ENCODE measurements around the gene PRSS35.
"Not testable (repeated sequence)": the region's sequence is repeated elsewhere in the genome, so short reads cannot be mapped to it uniquely, and the experiment has no call there.

The PRSS35 gene

GRCh38 chr6:83511901-83512681 lies at the start of gene PRSS35:
Gene PRSS35 (plus strand): TSS chr6:83512534. CDS start chr6:83523442, 10,908 bp downstream.
- DNase-seq (ENCODE audit: low spot score): peak; percentile 80

- no peak for DNase-seq (ENCODE audit: low spot score)
Measured at GRCh38 chr6:83463886-83464285, 48.4 kb upstream of the PRSS35 start.

- no peak for DNase-seq (ENCODE audit: low spot score)
Measured at GRCh38 chr6:83464381-83465140, 47.8 kb upstream of the PRSS35 start.

- no peak for DNase-seq (ENCODE audit: low spot score)
Measured at GRCh38 chr6:83466328-83466727, 46.0 kb upstream of the PRSS35 start.

DNA sequence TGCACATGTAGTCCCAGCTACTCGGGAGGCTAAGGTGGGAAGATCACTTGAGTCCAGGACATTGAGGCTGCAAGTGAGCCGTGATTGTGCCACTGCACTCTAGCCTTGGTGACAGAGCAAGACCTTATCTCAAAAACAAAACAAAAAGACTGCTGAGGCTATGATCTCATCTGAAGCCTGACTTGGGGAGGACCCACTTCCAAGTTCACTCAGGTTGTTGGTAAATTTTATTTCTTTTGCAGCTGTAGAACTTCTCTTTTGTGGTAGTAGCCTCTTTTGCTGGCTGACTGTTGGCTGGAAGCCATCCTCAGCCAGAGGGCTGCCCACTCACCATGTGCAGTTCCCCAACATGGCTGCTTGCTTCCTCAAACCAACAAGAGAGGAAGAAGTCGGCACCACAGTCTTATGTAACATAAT lies 44.7 kb upstream of the PRSS35 start:
- no peak for DNase-seq (ENCODE audit: low spot score)

- DNase-seq (ENCODE audit: low spot score): no peak
Measured at GRCh38 chr6:83470001-83470400, 42.3 kb upstream of the PRSS35 start.

DNA sequence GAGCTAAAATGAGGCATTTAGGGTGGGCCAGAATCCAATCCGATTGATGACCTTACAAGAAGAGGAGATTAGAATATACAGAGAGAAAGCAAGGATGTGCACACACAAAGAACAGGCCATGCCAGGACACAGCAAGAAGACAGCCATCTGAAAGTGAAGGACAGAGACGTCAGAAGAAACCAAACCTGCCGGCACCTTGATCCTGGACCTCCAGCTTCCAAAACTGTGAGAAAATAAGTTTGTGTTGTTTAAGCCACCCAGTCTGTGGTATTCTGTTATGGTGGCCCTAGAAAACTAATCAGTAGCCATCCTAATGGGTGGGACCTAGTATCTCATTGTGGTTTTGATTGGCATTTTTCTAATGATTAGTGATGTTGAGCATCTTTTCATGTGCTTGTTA lies 41.7 kb upstream of the PRSS35 start:
- no peak for DNase-seq (ENCODE audit: low spot score)

- no peak for DNase-seq (ENCODE audit: low spot score)
Measured at GRCh38 chr6:83472767-83473166, 39.6 kb upstream of the PRSS35 start.

- DNase-seq (ENCODE audit: low spot score): no peak
Measured at GRCh38 chr6:83474309-83474708, 38.0 kb upstream of the PRSS35 start.

DNA sequence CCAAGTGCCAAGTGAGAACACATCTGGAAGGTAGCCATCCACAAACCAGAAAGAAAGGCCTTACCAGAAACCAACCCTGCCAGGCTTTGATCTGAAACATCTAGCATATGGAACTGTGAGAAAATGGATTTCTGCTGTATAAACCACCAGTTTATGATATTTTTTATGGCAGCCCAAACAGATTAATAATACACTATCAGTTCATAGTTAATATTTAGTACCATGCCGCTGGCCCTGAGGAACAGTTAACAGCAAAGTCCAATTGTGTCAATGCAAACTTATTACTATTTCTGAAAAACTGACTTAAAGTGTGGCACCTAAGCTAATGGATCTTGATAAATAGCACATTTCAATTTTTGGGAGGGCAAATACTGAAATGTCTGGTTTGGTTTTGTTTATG lies 35.4 kb upstream of the PRSS35 start:
- DNase-seq (ENCODE audit: low spot score): no peak

- DNase-seq (ENCODE audit: low spot score): no peak
Measured at GRCh38 chr6:83479389-83479788, 32.9 kb upstream of the PRSS35 start.

DNA sequence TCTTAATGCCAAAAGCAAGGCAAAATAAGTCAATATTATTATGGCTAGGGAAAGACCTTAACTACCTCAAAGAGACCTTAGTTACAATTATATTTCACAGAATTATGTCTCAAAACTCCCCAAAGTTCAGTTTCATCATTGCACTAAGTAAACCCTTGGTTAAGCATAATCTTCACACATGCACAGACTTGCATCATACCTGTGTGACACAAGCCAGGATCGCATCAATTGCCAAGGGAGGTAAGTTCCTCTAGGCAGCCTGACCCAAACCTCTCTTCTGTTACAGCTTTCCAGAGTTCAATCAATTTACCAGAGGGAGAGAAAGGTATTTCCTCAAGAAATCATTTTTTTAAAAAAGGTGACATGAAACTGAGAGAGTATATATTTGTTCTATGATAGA lies 31.9 kb upstream of the PRSS35 start:
- DNase-seq (ENCODE audit: low spot score): no peak

- DNase-seq (ENCODE audit: low spot score): not testable (repeated sequence)
Measured at GRCh38 chr6:83481938-83482337, 30.4 kb upstream of the PRSS35 start.

GRCh38 chr6:83488448-83488847 lies 23.9 kb upstream of the PRSS35 start:
- DNase-seq (ENCODE audit: low spot score): no peak

DNA sequence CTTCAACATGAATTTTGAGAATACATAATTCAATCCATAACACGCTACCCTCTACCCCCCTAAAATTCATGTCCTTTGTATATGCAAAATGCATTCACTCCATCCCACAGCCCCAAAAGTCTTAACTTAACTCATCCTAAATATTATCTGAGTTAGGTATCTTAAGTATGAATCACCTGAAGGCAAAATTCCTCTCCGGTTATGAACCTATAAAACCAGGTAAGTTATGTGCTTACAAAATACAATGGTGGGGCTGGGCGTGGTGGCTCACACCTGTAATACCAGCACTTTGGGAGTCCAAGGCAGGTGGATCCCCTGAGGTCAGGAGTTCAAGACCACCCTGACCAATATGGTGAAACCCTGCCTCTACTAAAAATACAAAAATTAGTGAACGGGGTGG lies 23.5 kb upstream of the PRSS35 start:
- DNase-seq (ENCODE audit: low spot score): no peak

- DNase-seq (ENCODE audit: low spot score): no peak
Measured at GRCh38 chr6:83490217-83490807, 22.0 kb upstream of the PRSS35 start.

DNA sequence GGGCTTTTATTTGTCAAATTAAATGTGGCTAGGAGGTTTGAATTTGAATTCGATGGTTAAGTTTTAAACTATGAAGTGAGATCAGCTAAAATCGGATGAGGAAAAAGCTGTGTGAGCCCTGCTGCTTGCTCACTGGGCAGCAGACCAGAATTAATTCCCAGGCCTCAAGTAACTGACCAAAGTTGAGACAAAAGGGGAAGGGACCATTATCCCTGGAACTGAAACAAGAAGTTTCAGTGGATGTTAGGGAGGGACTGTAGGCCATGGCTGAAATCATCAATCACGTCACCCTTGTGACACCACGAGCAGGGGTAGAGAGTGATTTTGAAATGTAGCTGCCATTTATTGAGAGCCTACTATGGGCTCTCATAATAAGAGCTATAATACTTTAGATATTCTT lies 7.0 kb upstream of the PRSS35 start:
- no peak for DNase-seq (ENCODE audit: low spot score)

- no peak for DNase-seq (ENCODE audit: low spot score)
Measured at GRCh38 chr6:83509441-83509840, 2.9 kb upstream of the PRSS35 start.

- DNase-seq (ENCODE audit: low spot score): no peak
Measured at GRCh38 chr6:83510791-83511190, 1.5 kb upstream of the PRSS35 start.

GRCh38 chr6:83511266-83511665 lies 1.1 kb upstream of the PRSS35 start:
- DNase-seq (ENCODE audit: low spot score): no peak

- DNase-seq (ENCODE audit: low spot score): no peak
Measured at GRCh38 chr6:83514466-83514865, 2.1 kb downstream of the PRSS35 start.

GRCh38 chr6:83514866-83515466 lies 2.6 kb downstream of the PRSS35 start:
- DNase-seq (ENCODE audit: low spot score): no peak

- no peak for DNase-seq (ENCODE audit: low spot score)
Measured at GRCh38 chr6:83517500-83517899, 5.2 kb downstream of the PRSS35 start.

Data from left forelimb (tissue), 1 donor.